Right renal cortex interstitium (tissue), 3 donors: ENCODE data around the gene ATXN1. TPM values are rescaled to one million over a fixed set of nuclear protein-coding genes. Genes with fewer than 3 reads are reported as not detected.
"Not testable (repeated sequence)": the region's sequence is repeated elsewhere in the genome, so short reads cannot be mapped to it uniquely, and the experiment has no call there.

Source experiments
- DNase-seq, 3 donors: peaks; one replicate each; pipeline ENCODE4 v3.0.0-alpha.2; 2013; ENCODE audit warnings: low read depth in 3 of 3, low spot score in 2 of 3
- polyA plus RNA-seq, 3 donors: library from polyadenylated mRNA; unstranded; fragments of 120-200 nt; gene quantifications; one replicate each; pipeline ENCODE4 v1.2.1, GENCODE V29; 2013; ENCODE audit not compliant: insufficient read length in 3 of 3

ATXN1 gene
- polyA plus RNA-seq, 3 donors, result 17.5 to 19.4 (median 19.4) TPM

- not testable (repeated sequence) for DNase-seq
These were observed 382.9 kb downstream of the ATXN1 start for GRCh38 chr6:16378360-16378759.

GRCh38 chr6:16377470-16377869 is 383.8 kb downstream of the ATXN1 start:
- DNase-seq, result no peak

- no peak for DNase-seq
These were observed 385.4 kb downstream of the ATXN1 start for GRCh38 chr6:16375843-16376242.

GRCh38 chr6:16375206-16375605 is 386.1 kb downstream of the ATXN1 start:
- no peak for DNase-seq

GRCh38 chr6:16374461-16375200 is 386.6 kb downstream of the ATXN1 start:
- no peak for DNase-seq

- no peak for DNase-seq
These were observed 387.2 kb downstream of the ATXN1 start for GRCh38 chr6:16374016-16374415.

- no peak for DNase-seq
These were observed 389.1 kb downstream of the ATXN1 start for GRCh38 chr6:16372029-16372776.

GRCh38 chr6:16371401-16371800 is 389.9 kb downstream of the ATXN1 start:
- DNase-seq, result no peak

- no peak for DNase-seq
These were observed 390.3 kb downstream of the ATXN1 start for GRCh38 chr6:16370943-16371342.

- DNase-seq, result no peak
These were observed 391.3 kb downstream of the ATXN1 start for GRCh38 chr6:16369989-16370388.

- no peak for DNase-seq
These were observed 392.0 kb downstream of the ATXN1 start for GRCh38 chr6:16369140-16369745.

GRCh38 chr6:16367571-16367970 is 393.7 kb downstream of the ATXN1 start:
- no peak for DNase-seq

- no peak for DNase-seq
These were observed 397.5 kb downstream of the ATXN1 start for GRCh38 chr6:16363749-16364148.

GRCh38 chr6:16362819-16363589 is 398.3 kb downstream of the ATXN1 start:
- no peak for DNase-seq

- DNase-seq, result no peak
These were observed 399.0 kb downstream of the ATXN1 start for GRCh38 chr6:16362296-16362695.

GRCh38 chr6:16361861-16362260 is 399.4 kb downstream of the ATXN1 start:
- DNase-seq, result no peak

- DNase-seq, result no peak
These were observed 400.1 kb downstream of the ATXN1 start for GRCh38 chr6:16361121-16361520.

- DNase-seq, result no peak
These were observed 400.9 kb downstream of the ATXN1 start for GRCh38 chr6:16360365-16360764.

GRCh38 chr6:16359563-16359962 is 401.7 kb downstream of the ATXN1 start:
- DNase-seq, result no peak

- DNase-seq, result no peak
These were observed 402.6 kb downstream of the ATXN1 start for GRCh38 chr6:16358531-16359138.
